Neural progenitor cell (in vitro differentiated cells): ENCODE data around the gene PPP1R27. TPM values are rescaled to one million over a fixed set of nuclear protein-coding genes. Genes with fewer than 3 reads are reported as not detected.

Experiments
- DNase-seq: peaks from one replicate; pipeline ENCODE4 v3.0.0-alpha.2; 2016; ENCODE audit warnings: low spot score
- H2AFZ ChIP-seq: fragments of 200-600 bp; sonication (generic); replicated peaks from 2 replicates; pipeline ENCODE4 v1.6.1; 2016; ENCODE audit warnings: antibody characterized with exemption
- H3F3A ChIP-seq: fragments of 200-600 bp; sonication (generic); 2 replicates; pipeline ENCODE4 v1.6.1; 2016; ENCODE audit warnings: antibody characterized with exemption, low read depth
- H3K27ac ChIP-seq: fragments of 200-600 bp; sonication (generic); 2 replicates; pipeline ENCODE4 v1.5.1; 2016; ENCODE audit warnings: mild to moderate bottlenecking
- H3K27me3 ChIP-seq: fragments of 200-600 bp; sonication (generic); 2 replicates; pipeline ENCODE4 v1.6.1; 2016; ENCODE audit warnings: mild to moderate bottlenecking, moderate library complexity
- H3K36me3 ChIP-seq: fragments of 200-600 bp; sonication (generic); 2 replicates; pipeline ENCODE4 v1.5.1; 2016
- H3K4me1 ChIP-seq: fragments of 200-600 bp; sonication (generic); 2 replicates; pipeline ENCODE4 v1.6.1; 2016; ENCODE audit warnings: mixed run types
- H3K4me2 ChIP-seq: fragments of 200-600 bp; sonication (generic); 2 replicates; pipeline ENCODE4 v1.6.1; 2016
- H3K4me3 ChIP-seq: fragments of 200-600 bp; sonication (generic); 2 replicates; pipeline ENCODE4 v1.5.1; 2016
- H3K79me2 ChIP-seq: fragments of 200-600 bp; sonication (generic); 2 replicates; pipeline ENCODE4 v1.6.1; 2016; ENCODE audit warnings: low read depth
- H3K9ac ChIP-seq: fragments of 200-600 bp; sonication (generic); 2 replicates; pipeline ENCODE4 v1.6.1; 2016
- H3K9me3 ChIP-seq: fragments of 200-600 bp; sonication (generic); 2 replicates; pipeline ENCODE4 v1.5.1; 2016; ENCODE audit warnings: low read depth
- H4K20me1 ChIP-seq: fragments of 200-600 bp; sonication (generic); 2 replicates; pipeline ENCODE4 v1.6.1; 2016; ENCODE audit warnings: low read depth
- H3K27ac Mint-ChIP-seq: 3 replicates; pipeline ENCODE4 v1.8.0; 2021; ENCODE audit warnings: mixed read lengths
- H3K27me3 Mint-ChIP-seq: 2 replicates; pipeline ENCODE4 v1.8.0; 2022; ENCODE audit warnings: low read depth, mild to moderate bottlenecking, inconsistent platforms, moderate library complexity, mixed read lengths; ENCODE audit not compliant: insufficient read depth
- H3K36me3 Mint-ChIP-seq: 3 replicates; pipeline ENCODE4 v1.8.0; 2021; ENCODE audit warnings: mixed read lengths
- H3K4me1 Mint-ChIP-seq: 3 replicates; pipeline ENCODE4 v1.8.0; 2021; ENCODE audit warnings: mixed read lengths
- H3K4me3 Mint-ChIP-seq: 3 replicates; pipeline ENCODE4 v1.8.0; 2021; ENCODE audit warnings: mild to moderate bottlenecking, moderate library complexity, mixed read lengths
- H3K9me3 Mint-ChIP-seq: 3 replicates; pipeline ENCODE4 v1.8.0; 2020; ENCODE audit warnings: mixed read lengths
- CTCF ChIP-seq: fragments of 200-600 bp; sonication (generic); IDR thresholded peaks from 2 replicates; pipeline ENCODE4 v1.5.1; 2017; ENCODE audit warnings: antibody characterized with exemption, mild to moderate bottlenecking
- EZH2 ChIP-seq: fragments of 200-600 bp; sonication (generic); IDR thresholded peaks from 2 replicates; pipeline ENCODE4 v1.6.1; 2017; ENCODE audit warnings: antibody characterized with exemption, mild to moderate bottlenecking, moderate library complexity
- EZH2phosphoT487 ChIP-seq: fragments of 200-600 bp; sonication (generic); IDR thresholded peaks from 2 replicates; pipeline ENCODE4 v1.6.1; 2017; ENCODE audit warnings: antibody characterized with exemption
- total RNA-seq: library from RNA; depleted of rRNA; stranded (reverse); fragments of >200 nt; gene quantifications from 2 replicates; pipeline ENCODE4 v1.2.3, GENCODE V29; 2015; ENCODE audit warnings: low replicate concordance

PPP1R27 gene
- total RNA-seq, 1 donor from 2014 or later = not detected

- H3K36me3 ChIP-seq = no peaks in the 10 kb centered on the region
- H3K27ac ChIP-seq = no peak overlapping the region
- no peaks in the 10 kb centered on the region for H3K9me3 Mint-ChIP-seq
These were observed 10.5 kb upstream of the PPP1R27 start for GRCh38 chr17:81845361-81845760.

GRCh38 chr17:81844887-81845286 is 10.0 kb upstream of the PPP1R27 start:
- Histone ChIP-seq H3K4me3 (no peak overlapping the region), H3K9me3 (no peaks in the 10 kb centered on the region), H3K4me1 (no peaks in the 10 kb centered on the region), H3K79me2 (no peaks in the 10 kb centered on the region), H3K27me3 (no peaks in the 10 kb centered on the region), H4K20me1 (no peaks in the 10 kb centered on the region), H2AFZ (no peak overlapping the region), H3K36me3 (no peaks in the 10 kb centered on the region), H3K4me2 (no peak overlapping the region), H3K27ac (no peak overlapping the region), H3F3A (peaks cover 5% of the 10 kb centered on the region), H3K9ac (no peak overlapping the region)
- Mint-ChIP-seq H3K36me3 (peaks cover 8% of the 10 kb centered on the region), H3K9me3 (no peaks in the 10 kb centered on the region), H3K27ac (no peak overlapping the region), H3K27me3 (peaks cover 8% of the 10 kb centered on the region), H3K4me1 (no peaks in the 10 kb centered on the region), H3K4me3 (no peak overlapping the region)
- DNase-seq = no peak
- no peak for TF ChIP-seq EZH2phosphoT487
- no peak for TF ChIP-seq EZH2
- TF ChIP-seq CTCF = no peak

More at GRCh38 chr17:81845361-81845760, 10.5 kb upstream of the PPP1R27 start:
- Histone ChIP-seq H3K4me2 (no peak overlapping the region), H3K27me3 (no peaks in the 10 kb centered on the region), H2AFZ (no peak overlapping the region), H3K9ac (no peak overlapping the region), H3K9me3 (no peaks in the 10 kb centered on the region), H3F3A (peaks cover 5% of the 10 kb centered on the region), H4K20me1 (no peaks in the 10 kb centered on the region), H3K4me1 (no peaks in the 10 kb centered on the region), H3K4me3 (no peak overlapping the region), H3K79me2 (no peaks in the 10 kb centered on the region)
- Mint-ChIP-seq H3K4me1 (no peaks in the 10 kb centered on the region), H3K4me3 (no peak overlapping the region), H3K27ac (no peak overlapping the region), H3K27me3 (peaks cover 7% of the 10 kb centered on the region), H3K36me3 (peaks cover 8% of the 10 kb centered on the region)
- no peak for TF ChIP-seq EZH2
- TF ChIP-seq EZH2phosphoT487 = no peak
- TF ChIP-seq CTCF = no peak
- no peak for DNase-seq

GRCh38 chr17:81844327-81844851 is 9.5 kb upstream of the PPP1R27 start:
- peaks cover 8% of the 10 kb centered on the region for H3K36me3 Mint-ChIP-seq
- no peaks in the 10 kb centered on the region for H3K9me3 Mint-ChIP-seq

DNA sequence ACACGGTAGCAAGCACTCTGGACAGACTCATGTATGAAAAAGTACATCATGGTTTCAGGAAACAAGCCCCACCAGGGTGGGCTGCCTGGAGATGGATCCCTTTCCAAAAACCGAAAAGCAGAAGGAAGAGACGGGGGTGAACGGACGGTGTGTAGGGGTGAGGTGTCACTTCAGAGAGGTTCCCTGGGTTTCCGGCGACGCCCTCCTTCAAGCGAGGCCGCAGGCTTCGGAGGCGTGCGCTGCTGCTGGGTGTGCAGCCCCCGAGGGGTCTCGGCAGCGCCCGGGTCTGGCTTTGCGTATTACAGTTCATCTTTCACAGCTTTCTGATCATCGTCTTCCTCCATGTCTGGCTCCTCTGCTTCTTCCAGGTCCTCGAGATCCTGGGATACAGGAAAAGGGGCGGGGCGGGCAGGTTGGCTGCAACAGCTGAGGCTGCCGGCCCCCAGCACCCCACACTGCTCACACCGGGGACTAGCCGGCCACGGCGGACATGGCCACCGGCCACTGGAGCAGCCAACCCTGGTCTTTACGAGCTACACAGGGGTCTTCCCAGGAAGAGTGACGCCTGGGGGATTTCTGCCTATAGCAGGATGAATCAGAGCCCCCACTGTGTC is 9.0 kb upstream of the PPP1R27 start:
- TF ChIP-seq CTCF (no peak), EZH2phosphoT487 (no peak), EZH2 (no peak)
- H3K9me3 ChIP-seq = no peaks in the 10 kb centered on the region
- no peaks in the 10 kb centered on the region for H4K20me1 ChIP-seq
- H3K4me3 ChIP-seq = no peak overlapping the region
- Mint-ChIP-seq H3K27ac (no peak overlapping the region), H3K36me3 (peaks cover 8% of the 10 kb centered on the region), H3K4me3 (no peak overlapping the region), H3K4me1 (no peaks in the 10 kb centered on the region), H3K9me3 (no peaks in the 10 kb centered on the region), H3K27me3 (peaks cover 8% of the 10 kb centered on the region)
- H3K27me3 ChIP-seq = no peaks in the 10 kb centered on the region
- no peak overlapping the region for H3K4me2 ChIP-seq
- H3F3A ChIP-seq = peaks cover 5% of the 10 kb centered on the region
- H3K36me3 ChIP-seq = no peaks in the 10 kb centered on the region
- H2AFZ ChIP-seq = no peak overlapping the region
- DNase-seq = no peak
- no peaks in the 10 kb centered on the region for H3K79me2 ChIP-seq
- H3K27ac ChIP-seq = no peak overlapping the region
- no peak overlapping the region for H3K9ac ChIP-seq
- no peaks in the 10 kb centered on the region for H3K4me1 ChIP-seq

More at GRCh38 chr17:81844327-81844851, 9.5 kb upstream of the PPP1R27 start:
- no peak for TF ChIP-seq EZH2
- no peak for DNase-seq
- Mint-ChIP-seq H3K27ac (no peak overlapping the region), H3K4me3 (no peak overlapping the region), H3K27me3 (peaks cover 8% of the 10 kb centered on the region), H3K4me1 (no peaks in the 10 kb centered on the region)
- Histone ChIP-seq H3K79me2 (no peaks in the 10 kb centered on the region), H4K20me1 (no peaks in the 10 kb centered on the region), H3K27ac (no peak overlapping the region), H3K4me1 (no peaks in the 10 kb centered on the region), H3K4me3 (no peak overlapping the region), H2AFZ (no peak overlapping the region), H3K9ac (no peak overlapping the region), H3K27me3 (no peaks in the 10 kb centered on the region), H3F3A (peaks cover 5% of the 10 kb centered on the region), H3K4me2 (no peak overlapping the region), H3K9me3 (no peaks in the 10 kb centered on the region), H3K36me3 (no peaks in the 10 kb centered on the region)
